Measurements from ENCODE around the gene SMCR8.
"Not testable (repeated sequence)": the region's sequence is repeated elsewhere in the genome, so short reads cannot be mapped to it uniquely, and the experiment has no call there.

GRCh38 chr17:18298061-18298460 lies 17.0 kb upstream of the SMCR8 start:
- TF ChIP-seq EZH2 (IDR thresholded peaks at IDR 0.05; ENCODE audit: borderline replicate concordance, low read depth, low read length, severe bottlenecking); POLR2AphosphoS5 (IDR thresholded peaks at IDR 0.05; ENCODE audit: insufficient read depth, low read depth, low read length): not testable (repeated sequence)
